Right forelimb (tissue), 1 donor: ENCODE data around the gene MAFG.
"Not testable (repeated sequence)": the region's sequence is repeated elsewhere in the genome, so short reads cannot be mapped to it uniquely, and the experiment has no call there.

ENCODE experiments used
- DNase-seq: peaks from one replicate; pipeline ENCODE4 v3.0.0-alpha.2; 2018

MAFG gene

GRCh38 chr17:81957691-81958432 is 30.3 kb upstream of the MAFG start:
- DNase-seq: no peak

- DNase-seq: no peak
These were observed 29.4 kb upstream of the MAFG start for GRCh38 chr17:81956607-81957589.

DNA sequence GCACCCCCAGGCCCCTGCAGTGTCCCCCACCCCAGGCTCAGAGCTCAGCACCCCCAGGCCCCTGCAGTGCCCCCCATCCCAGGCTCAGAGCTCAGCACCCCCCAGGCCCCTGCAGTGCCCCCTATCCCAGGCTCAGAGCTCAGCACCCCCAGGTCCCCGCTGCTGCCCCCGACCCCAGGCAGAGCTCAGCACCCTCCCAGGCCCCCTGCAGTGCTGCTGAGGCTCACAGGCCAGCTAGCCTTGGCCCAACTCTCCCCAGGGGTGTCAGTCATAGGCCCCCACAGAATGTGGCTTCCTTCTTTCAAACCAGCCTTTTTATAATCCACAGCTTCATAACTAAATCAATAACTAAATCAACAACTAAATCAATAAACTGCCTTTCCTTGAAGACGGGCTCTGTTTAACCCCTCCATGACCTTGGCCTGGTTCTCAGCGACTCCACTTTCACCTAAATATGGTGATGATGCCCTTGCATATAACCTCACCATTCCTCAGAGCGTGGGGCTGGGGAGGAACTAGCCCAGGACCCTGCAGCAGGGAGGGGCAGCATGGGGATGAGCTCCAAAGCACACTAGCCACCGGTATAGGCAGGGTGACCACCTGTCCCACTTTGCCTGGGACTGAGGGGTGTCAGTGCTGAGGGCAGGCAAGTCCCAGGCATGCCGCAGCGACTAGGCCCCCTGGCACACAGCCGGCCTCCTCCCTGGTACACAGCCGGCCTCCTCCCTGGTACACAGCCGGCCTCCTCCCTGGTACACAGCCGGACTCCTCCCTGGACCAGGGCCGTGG is 28.4 kb upstream of the MAFG start:
- no peak for DNase-seq

DNA sequence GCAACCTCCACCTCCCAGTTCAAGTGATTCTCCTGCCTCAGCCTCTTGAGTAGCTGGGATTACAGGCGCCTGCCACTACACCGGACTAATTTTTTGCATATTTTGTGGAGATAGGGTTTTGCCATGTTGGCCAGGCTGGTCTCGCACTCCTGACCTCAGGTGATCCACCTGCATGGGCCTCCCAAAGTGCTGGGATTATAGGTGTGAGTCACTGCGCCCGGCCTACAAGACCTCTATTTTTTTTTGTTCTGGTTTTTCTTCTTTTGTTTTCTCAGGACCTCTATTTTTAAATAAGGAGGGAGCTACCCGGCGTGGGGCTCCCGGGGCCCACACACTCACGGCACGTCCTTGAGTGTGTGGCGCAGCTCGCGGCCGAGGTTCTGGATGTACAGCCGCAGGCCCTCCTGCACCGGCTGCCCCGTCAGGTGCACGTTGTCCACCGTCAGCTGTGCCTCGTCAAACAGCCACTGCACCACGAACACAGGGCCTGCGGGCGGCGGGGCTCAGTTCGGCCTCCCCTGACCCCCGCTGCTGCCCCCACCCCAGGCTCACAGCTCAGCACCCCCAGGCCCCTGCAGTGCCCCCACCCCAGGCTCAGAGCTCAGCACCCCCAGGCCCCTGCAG is 27.6 kb upstream of the MAFG start:
- no peak for DNase-seq

GRCh38 chr17:81954131-81955057 is 26.9 kb upstream of the MAFG start:
- DNase-seq: no peak

- not testable (repeated sequence) for DNase-seq
These were observed 25.9 kb upstream of the MAFG start for GRCh38 chr17:81953443-81953842.

- DNase-seq: no peak
These were observed 25.3 kb upstream of the MAFG start for GRCh38 chr17:81952792-81953228.

DNA sequence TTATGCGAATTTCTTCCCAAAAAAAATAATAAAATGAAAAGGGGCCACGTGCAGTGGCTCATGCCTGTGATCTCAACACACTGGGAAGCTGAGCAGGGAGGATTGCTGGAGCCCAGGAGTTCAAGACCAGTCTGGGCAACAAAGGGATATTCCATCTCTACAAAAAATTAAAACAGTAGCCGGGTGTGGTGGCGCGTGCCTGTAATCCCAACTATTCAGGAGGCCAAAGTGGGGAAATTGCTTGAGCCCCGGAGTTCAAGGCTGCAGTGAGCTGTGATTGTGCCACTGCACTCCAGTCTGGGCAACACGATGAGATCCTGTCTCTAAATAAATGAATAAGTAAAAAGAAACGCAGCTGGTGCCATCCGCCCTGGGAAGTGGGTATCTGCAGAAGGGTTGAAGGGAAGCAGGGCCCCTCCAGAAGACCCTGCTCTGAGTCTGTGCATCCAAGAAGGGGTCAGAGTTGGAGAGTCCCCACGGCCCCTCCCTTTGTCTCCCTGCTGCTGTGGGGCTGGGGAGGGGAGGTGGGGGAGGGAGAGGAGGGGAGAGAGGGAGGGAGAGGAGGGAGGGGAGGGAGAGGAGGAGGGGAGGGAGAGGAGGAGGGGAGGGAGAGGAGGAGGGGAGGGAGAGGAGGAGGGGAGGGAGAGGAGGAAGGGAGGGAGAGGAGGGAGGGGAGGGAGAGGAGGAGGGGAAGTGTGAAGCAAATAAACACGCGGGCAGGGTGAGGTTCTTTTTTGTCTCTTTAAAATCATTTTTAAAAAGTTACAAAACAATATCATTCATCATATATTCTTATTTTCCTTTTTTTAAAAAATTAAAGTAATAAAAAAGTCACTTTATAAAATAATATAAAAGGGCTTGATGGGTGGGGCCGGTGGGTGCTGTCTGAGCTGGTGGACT is 24.5 kb upstream of the MAFG start:
- DNase-seq: no peak

DNA sequence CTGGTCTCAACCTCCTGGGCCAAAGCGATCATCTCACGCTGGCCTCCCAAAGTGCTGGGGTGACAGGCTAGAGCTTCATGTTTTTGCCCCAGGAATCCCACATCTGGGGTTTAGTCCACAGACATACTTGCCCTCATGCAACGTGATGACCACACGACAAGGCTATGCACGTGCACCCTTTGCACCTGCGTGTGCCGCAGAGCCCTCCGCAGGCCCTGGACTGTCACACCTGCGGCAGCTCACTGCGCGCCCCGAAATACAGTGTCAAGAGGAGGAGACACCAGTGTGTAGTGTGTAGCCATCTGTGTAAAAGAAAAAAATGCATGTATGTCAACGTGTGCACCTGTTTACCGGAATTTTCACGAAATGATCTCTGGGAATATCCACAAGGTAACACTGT is 23.0 kb upstream of the MAFG start:
- no peak for DNase-seq

GRCh38 chr17:81948635-81949378 is 21.3 kb upstream of the MAFG start:
- DNase-seq: no peak

GRCh38 chr17:81947189-81947588 is 19.7 kb upstream of the MAFG start, which contains the start of gene MYADML2:
Gene MYADML2 (minus strand): TSS chr17:81947233. CDS start chr17:81941741, 5,492 bp downstream.
- no peak for DNase-seq

DNA sequence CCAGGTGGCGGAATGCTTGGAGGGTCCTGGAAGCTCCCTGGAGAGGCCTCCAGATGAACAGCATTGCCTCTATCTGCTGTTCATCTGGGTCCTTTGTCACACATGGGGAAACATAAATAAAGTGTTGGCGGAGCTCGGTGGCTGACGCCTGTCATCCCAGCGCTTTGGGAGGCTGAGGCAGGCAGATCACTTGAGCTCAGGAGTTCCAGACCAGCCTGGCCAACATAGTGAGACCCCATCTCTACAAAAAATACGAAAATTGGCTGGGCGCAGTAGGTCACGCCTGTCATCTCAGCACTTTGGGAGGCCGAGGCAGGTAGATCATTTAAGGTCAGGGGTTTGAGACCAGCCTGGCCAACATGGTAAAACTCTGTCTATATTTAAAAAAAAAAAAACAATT is 17.3 kb upstream of the MAFG start:
- no peak for DNase-seq

DNA sequence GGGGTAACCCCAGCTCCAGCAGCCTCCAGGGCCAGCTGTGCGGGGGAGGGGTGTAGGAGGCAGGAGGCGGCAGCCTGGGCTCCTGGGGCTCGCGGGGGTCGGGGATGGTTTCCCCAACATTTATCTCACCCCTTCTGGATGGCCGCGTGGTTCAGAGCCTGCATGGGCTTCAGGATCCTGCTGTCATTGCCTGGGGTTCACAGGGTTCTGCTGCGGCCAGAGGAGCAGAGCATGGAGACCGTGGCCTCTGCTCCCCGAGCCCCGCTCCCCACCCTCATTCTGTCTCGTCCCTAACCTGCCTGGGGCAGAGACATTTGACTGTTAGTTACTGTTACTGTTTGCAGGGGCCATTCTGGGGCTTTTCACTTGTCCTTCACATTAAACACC is 14.6 kb upstream of the MAFG start:
- DNase-seq: no peak

DNA sequence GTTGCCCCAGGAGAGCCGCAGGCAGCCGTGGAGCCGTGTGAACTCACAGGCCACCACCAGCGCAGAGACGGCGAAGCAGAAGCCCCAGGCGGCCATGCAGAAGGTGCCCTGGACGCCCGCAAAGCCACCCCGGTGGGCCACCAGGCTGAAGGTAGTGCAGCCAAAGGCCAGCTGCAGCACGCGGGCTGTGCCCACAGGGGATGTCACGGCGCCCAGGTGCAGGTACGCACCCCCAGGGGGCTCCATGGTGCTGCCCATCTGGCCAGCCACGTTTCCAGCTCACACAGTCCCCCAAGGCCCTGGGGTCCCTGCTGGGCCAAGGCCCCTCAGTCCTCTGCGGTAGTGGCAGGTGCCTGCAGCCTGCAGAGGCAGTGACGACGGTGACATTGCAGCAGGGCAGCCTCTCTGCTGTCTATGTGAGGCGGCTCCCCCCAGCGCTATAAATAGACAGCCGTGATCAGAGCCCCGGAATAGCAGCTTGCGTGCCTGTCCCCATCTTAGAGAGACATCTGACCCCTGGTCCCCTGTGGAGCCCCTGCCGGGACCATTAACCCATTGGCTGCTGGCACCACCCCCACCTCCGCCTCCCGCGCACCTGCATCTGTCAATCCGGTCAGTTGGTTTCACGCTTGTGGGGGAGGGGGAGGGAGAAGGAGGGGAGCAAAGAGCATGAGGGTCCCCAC is 14.1 kb upstream of the MAFG start:
- no peak for DNase-seq

DNA sequence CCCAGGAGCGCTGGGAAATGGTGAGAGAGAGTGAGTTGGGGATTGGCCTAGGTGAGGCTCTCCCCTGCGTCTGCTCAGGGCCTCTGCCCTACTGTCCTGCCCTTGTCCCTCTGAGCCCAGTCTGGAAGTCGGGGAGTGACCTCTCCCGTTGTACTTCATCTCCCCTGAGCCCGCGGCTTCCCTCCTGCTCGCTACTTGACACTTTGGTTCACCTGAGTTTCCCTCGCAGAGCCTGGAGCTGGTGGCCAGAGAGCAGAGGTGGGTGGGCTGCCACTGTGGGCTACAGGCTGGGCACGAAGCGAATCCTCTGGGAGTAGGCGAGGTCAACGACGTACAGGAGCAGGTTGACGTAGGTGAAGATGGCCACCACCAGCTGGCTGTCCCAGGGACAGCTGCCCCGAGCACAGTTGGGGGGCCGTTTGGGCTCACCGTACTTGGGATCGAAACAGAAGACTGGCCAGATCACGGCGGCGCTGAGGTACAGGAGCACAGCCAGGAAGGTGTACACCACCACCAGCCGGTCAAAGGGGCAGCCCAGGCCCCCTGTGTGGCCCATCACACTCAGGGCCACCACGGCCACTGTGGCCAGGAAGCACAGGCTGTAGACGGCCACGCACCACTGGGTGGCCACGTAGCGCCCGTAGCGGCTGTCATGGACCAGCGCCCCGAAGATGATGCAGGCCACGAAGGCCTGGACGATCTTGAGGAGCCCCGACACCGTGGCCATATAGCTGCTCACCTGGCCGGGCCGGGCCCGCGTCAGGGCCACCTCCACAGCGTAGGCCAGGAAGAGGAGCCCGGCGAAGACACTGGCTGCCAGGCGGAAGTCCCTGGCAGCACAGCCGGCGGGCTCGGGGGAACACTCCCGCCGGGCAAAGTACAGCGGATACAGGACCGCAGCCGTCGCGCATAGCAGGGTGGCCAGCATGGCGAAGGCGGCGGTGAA is 13.3 kb upstream of the MAFG start:
- DNase-seq: no peak

DNA sequence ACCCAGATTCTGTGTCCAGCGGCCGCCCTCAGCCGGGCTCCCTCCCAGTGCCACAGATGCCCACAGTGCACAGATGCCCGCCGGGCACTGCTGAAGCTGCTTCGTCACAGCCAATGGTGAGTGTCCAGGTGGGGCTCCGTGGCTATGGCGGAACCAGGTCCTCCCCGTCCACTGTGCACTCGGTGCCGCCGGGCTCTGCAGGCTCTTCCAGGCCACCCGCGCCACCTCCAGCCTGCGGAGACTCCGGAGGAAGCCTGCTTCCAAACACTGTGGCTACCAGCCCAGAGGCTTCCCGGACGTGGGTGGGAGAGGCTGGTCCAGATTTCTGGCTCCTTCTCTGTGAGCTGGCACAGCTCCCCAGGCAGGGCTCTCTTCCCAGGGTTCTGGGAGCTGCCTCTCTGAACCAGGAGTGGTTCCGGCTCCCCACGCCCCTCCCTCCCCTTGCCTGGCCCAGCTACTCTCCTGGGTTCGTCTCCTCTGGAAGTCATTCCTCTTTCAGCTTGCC is 12.4 kb upstream of the MAFG start:
- DNase-seq: no peak

- DNase-seq: no peak
These were observed 11.7 kb upstream of the MAFG start for GRCh38 chr17:81939218-81939617.

- DNase-seq: no peak
These were observed 8.2 kb upstream of the MAFG start for GRCh38 chr17:81935709-81936084.
